CD4-positive, alpha-beta T cell treated with Interleukin-15 for 4 hours (primary cell): ENCODE data around the gene PCSK6.
"Not testable (repeated sequence)": the region's sequence is repeated elsewhere in the genome, so short reads cannot be mapped to it uniquely, and the experiment has no call there.

Experiments used
- DNase-seq: peaks from one replicate; pipeline ENCODE4 v3.0.0-alpha.2; 2020; ENCODE audit warnings: low spot score

The PCSK6 gene

GRCh38 chr15:101356512-101357172 is 132.9 kb downstream of the PCSK6 start:
- not testable (repeated sequence) for DNase-seq

- no peak for DNase-seq
Observed at GRCh38 chr15:101355678-101356464, 133.6 kb downstream of the PCSK6 start.

- no peak for DNase-seq
Observed at GRCh38 chr15:101354891-101355623, 134.4 kb downstream of the PCSK6 start.

GRCh38 chr15:101353240-101353639 is 136.3 kb downstream of the PCSK6 start:
- no peak for DNase-seq

GRCh38 chr15:101351736-101352135 is 137.8 kb downstream of the PCSK6 start:
- no peak for DNase-seq

GRCh38 chr15:101349047-101349951 is 140.2 kb downstream of the PCSK6 start:
- no peak for DNase-seq

GRCh38 chr15:101348643-101349042 is 140.9 kb downstream of the PCSK6 start:
- DNase-seq = no peak

- no peak for DNase-seq
Observed at GRCh38 chr15:101348015-101348414, 141.5 kb downstream of the PCSK6 start.

GRCh38 chr15:101347454-101347853 is 142.1 kb downstream of the PCSK6 start:
- no peak for DNase-seq

- no peak for DNase-seq
Observed at GRCh38 chr15:101346928-101347327, 142.6 kb downstream of the PCSK6 start.

- no peak for DNase-seq
Observed at GRCh38 chr15:101342056-101342455, 147.5 kb downstream of the PCSK6 start.

GRCh38 chr15:101338502-101339057 is 150.9 kb downstream of the PCSK6 start:
- DNase-seq = no peak

GRCh38 chr15:101337976-101338375 is 151.5 kb downstream of the PCSK6 start:
- DNase-seq = no peak

GRCh38 chr15:101333907-101334789 is 155.4 kb downstream of the PCSK6 start:
- peak; percentile 44 for DNase-seq

- no peak for DNase-seq
Observed at GRCh38 chr15:101332061-101332467, 157.4 kb downstream of the PCSK6 start.

- no peak for DNase-seq
Observed at GRCh38 chr15:101329867-101330380, 159.6 kb downstream of the PCSK6 start.

- DNase-seq = no peak
Observed at GRCh38 chr15:101329309-101329863, 160.1 kb downstream of the PCSK6 start.

GRCh38 chr15:101328001-101328400 is 161.5 kb downstream of the PCSK6 start:
- DNase-seq = no peak

GRCh38 chr15:101327147-101327740 is 162.3 kb downstream of the PCSK6 start:
- no peak for DNase-seq
